H9 (cell line): ENCODE measurements around the gene SSRP1. TPM values are rescaled to one million over a fixed set of nuclear protein-coding genes. Genes with fewer than 3 reads are reported as not detected.

ENCODE experiments used
- DNase-seq: peaks from one replicate; pipeline ENCODE4 v3.0.0-alpha.2; 2017
- H2AFZ ChIP-seq: one replicate; pipeline ENCODE4 v1.6.1; 2013; ENCODE audit warnings: mild to moderate bottlenecking, low read length, control low read depth, moderate library complexity
- H2AK5ac ChIP-seq: 2 replicates; pipeline ENCODE4 v1.6.1; 2013; ENCODE audit warnings: low read length, control low read depth, mixed read lengths; ENCODE audit not compliant: insufficient read length
- H2BK120ac ChIP-seq: one replicate; pipeline ENCODE4 v1.6.1; 2013; ENCODE audit warnings: low read depth, mild to moderate bottlenecking, low read length, control low read depth, inconsistent platforms; ENCODE audit not compliant: poor library complexity, severe bottlenecking
- H2BK12ac ChIP-seq: 2 replicates; pipeline ENCODE4 v1.6.1; 2013; ENCODE audit warnings: low read length, control low read depth, mixed read lengths, low read depth; ENCODE audit not compliant: insufficient read length
- H2BK15ac ChIP-seq: 2 replicates; pipeline ENCODE4 v1.6.1; 2013; ENCODE audit warnings: low read depth, low read length, control low read depth
- H2BK20ac ChIP-seq: one replicate; pipeline ENCODE4 v1.6.1; 2013; ENCODE audit warnings: low read depth, mild to moderate bottlenecking, low read length, control low read depth, inconsistent platforms; ENCODE audit not compliant: poor library complexity, severe bottlenecking
- H2BK5ac ChIP-seq: 2 replicates; pipeline ENCODE4 v1.6.1; 2013; ENCODE audit warnings: low read length, control low read depth, mixed read lengths; ENCODE audit not compliant: insufficient read length
- H3K14ac ChIP-seq: 2 replicates; pipeline ENCODE4 v1.6.1; 2013; ENCODE audit warnings: low read length, control low read depth; ENCODE audit not compliant: insufficient read depth
- H3K18ac ChIP-seq: 2 replicates; pipeline ENCODE4 v1.6.1; 2013; ENCODE audit warnings: low read depth, mild to moderate bottlenecking, mixed read lengths, low read length, control low read depth; ENCODE audit not compliant: insufficient read length
- H3K23ac ChIP-seq: 2 replicates; pipeline ENCODE4 v1.6.1; 2013; ENCODE audit warnings: low read length, control low read depth, mixed read lengths, low read depth; ENCODE audit not compliant: insufficient read length
- H3K23me2 ChIP-seq: 2 replicates; pipeline ENCODE4 v1.6.1; 2013; ENCODE audit warnings: low read depth, mild to moderate bottlenecking, mixed read lengths, low read length, control low read depth; ENCODE audit not compliant: insufficient read length, poor library complexity, severe bottlenecking
- H3K27ac ChIP-seq: 2 replicates; pipeline ENCODE4 v1.5.1; 2013; ENCODE audit warnings: low read length, control low read depth, mixed read lengths, low read depth; ENCODE audit not compliant: insufficient read length
- H3K27me3 ChIP-seq: 2 replicates; pipeline ENCODE4 v1.6.1; 2013; ENCODE audit warnings: low read length, control low read depth, inconsistent platforms; ENCODE audit not compliant: insufficient read depth
- H3K4ac ChIP-seq: 2 replicates; pipeline ENCODE4 v1.6.1; 2013; ENCODE audit warnings: low read depth, mild to moderate bottlenecking, control low read depth, inconsistent platforms, low read length, moderate library complexity
- H3K4me1 ChIP-seq: 2 replicates; pipeline ENCODE4 v1.6.1; 2013; ENCODE audit warnings: low read length, control low read depth, inconsistent platforms; ENCODE audit not compliant: insufficient read depth
- H3K4me2 ChIP-seq: 2 replicates; pipeline ENCODE4 v1.6.1; 2013; ENCODE audit warnings: low read length, control low read depth, mixed read lengths; ENCODE audit not compliant: insufficient read length, insufficient read depth
- H3K56ac ChIP-seq: 2 replicates; pipeline ENCODE4 v1.6.1; 2013; ENCODE audit warnings: low read depth, mild to moderate bottlenecking, mixed read lengths, low read length, control low read depth; ENCODE audit not compliant: insufficient read length
- H3K79me1 ChIP-seq: 2 replicates; pipeline ENCODE4 v1.6.1; 2013; ENCODE audit warnings: low read depth, mild to moderate bottlenecking, moderate library complexity, low read length, control low read depth, inconsistent platforms; ENCODE audit not compliant: insufficient read depth, poor library complexity, severe bottlenecking
- H3K79me2 ChIP-seq: 2 replicates; pipeline ENCODE4 v1.6.1; 2013; ENCODE audit warnings: low read length, control low read depth, inconsistent platforms; ENCODE audit not compliant: insufficient read depth
- H3K9ac ChIP-seq: 2 replicates; pipeline ENCODE4 v1.6.1; 2013; ENCODE audit warnings: low read length, control low read depth, mixed read lengths; ENCODE audit not compliant: insufficient read length; ENCODE audit errors: extremely low read depth
- H3K9me3 ChIP-seq: one replicate; pipeline ENCODE4 v1.6.1; 2013; ENCODE audit warnings: low read depth, low read length, inconsistent platforms; ENCODE audit not compliant: control insufficient read depth
- H3T11ph ChIP-seq: one replicate; pipeline ENCODE4 v1.6.1; 2013; ENCODE audit warnings: mild to moderate bottlenecking, low read length, control low read depth, inconsistent platforms
- H4K20me1 ChIP-seq: one replicate; pipeline ENCODE4 v1.6.1; 2013; ENCODE audit not compliant: control insufficient read depth, insufficient read length, insufficient read depth
- H4K5ac ChIP-seq: 2 replicates; pipeline ENCODE4 v1.6.1; 2013; ENCODE audit warnings: low read depth, mild to moderate bottlenecking, mixed read lengths, low read length, control low read depth; ENCODE audit not compliant: insufficient read length
- H4K8ac ChIP-seq: replicated peaks from 2 replicates; pipeline ENCODE4 v1.6.1; 2013; ENCODE audit warnings: low read length, control low read depth, mixed read lengths, low read depth; ENCODE audit not compliant: insufficient read length
- H4K91ac ChIP-seq: 2 replicates; pipeline ENCODE4 v1.6.1; 2013; ENCODE audit warnings: low read depth, mild to moderate bottlenecking, moderate library complexity, mixed read lengths, low read length, control low read depth; ENCODE audit not compliant: insufficient read length
- H3K27ac Mint-ChIP-seq, 3 experiments: 2 replicates in 2 of 3; 3 replicates in 1 of 3; pipeline ENCODE4 v1.8.0; 2020 to 2021; ENCODE audit warnings: mixed read lengths in 3 of 3, mild to moderate bottlenecking in 1 of 3, moderate library complexity in 1 of 3
- H3K27me3 Mint-ChIP-seq: 2 replicates; pipeline ENCODE4 v1.8.0; 2021; ENCODE audit warnings: low read depth, mild to moderate bottlenecking, moderate library complexity, mixed read lengths
- H3K36me3 Mint-ChIP-seq, 3 experiments: 2 replicates in 2 of 3; 3 replicates in 1 of 3; pipeline ENCODE4 v1.8.0; 2020 to 2021; ENCODE audit warnings: low read depth in 3 of 3, mixed read lengths in 3 of 3; ENCODE audit not compliant: insufficient read depth in 1 of 3
- H3K4me1 Mint-ChIP-seq, 2 experiments: 2 replicates each; pipeline ENCODE4 v1.8.0; 2020; ENCODE audit warnings: mixed read lengths in 2 of 2
- H3K4me3 Mint-ChIP-seq, 2 experiments: 2 replicates in 1 of 2; 3 replicates in 1 of 2; pipeline ENCODE4 v1.8.0; 2020 to 2021; ENCODE audit warnings: mild to moderate bottlenecking in 2 of 2, mixed read lengths in 2 of 2, moderate library complexity in 1 of 2
- H3K9me3 Mint-ChIP-seq, 2 experiments: 2 replicates in 1 of 2; 3 replicates in 1 of 2; pipeline ENCODE4 v1.8.0; 2020; ENCODE audit warnings: mild to moderate bottlenecking in 2 of 2, mixed read lengths in 2 of 2, moderate library complexity in 1 of 2
- CTCF ChIP-seq: fragments of 200-600 bp; sonication (generic); conservative IDR thresholded peaks from 3 replicates; pipeline ENCODE4 v1.8.0; 2021; ENCODE audit warnings: antibody characterized with exemption, mild to moderate bottlenecking
- WGBS: extraction: QIAGEN DNeasy Blood & Tissue Kit; methylation state at CpG from one replicate; pipeline ENCODE4 v1.1.7; 2013; ENCODE audit warnings: missing lambda C conversion rate, low lambda C conversion rate, mixed read lengths; ENCODE audit not compliant: insufficient read length; ENCODE audit errors: extremely low coverage; 5-methylcytosine and 5-hydroxymethylcytosine counted together
- total RNA-seq: library from RNA; stranded (reverse); gene quantifications from 2 replicates; pipeline ENCODE4 v1.2.1, GENCODE V29; 2021

Gene SSRP1
- total RNA-seq, 1 experiment from 2014 or later = 202 TPM

GRCh38 chr11:57353446-57353845 lies 17.8 kb upstream of the SSRP1 start:
- H3K23ac ChIP-seq = no peak overlapping the region
- no peak overlapping the region for H3K4me2 ChIP-seq
- H3K4ac ChIP-seq = no peak overlapping the region
- no peaks in the 10 kb centered on the region for H3K4me1 ChIP-seq
- no peak for TF ChIP-seq CTCF
- Mint-ChIP-seq H3K36me3 (peaks cover 0 to 5% (median 0%) of the 10 kb centered on the region in 3 experiments; a peak in 2 of 7 replicates), H3K4me3 (no peak overlapping the region), H3K27me3 (peaks cover 28% of the 10 kb centered on the region), H3K27ac (peak overlapping the region in 1 of 3 experiments; percentile 9; a peak in 1 of 7 replicates), H3K9me3 (peaks cover 3 to 8% of the 10 kb centered on the region in 2 experiments; a peak in 4 of 5 replicates), H3K4me1 (peaks cover 20 to 30% of the 10 kb centered on the region in 2 experiments)
- H4K8ac ChIP-seq = no peak overlapping the region
- no peak overlapping the region for H2BK5ac ChIP-seq
- H4K20me1 ChIP-seq = no peaks in the 10 kb centered on the region
- no peak overlapping the region for H2BK120ac ChIP-seq
- no peak overlapping the region for H4K91ac ChIP-seq
- no peaks in the 10 kb centered on the region for H3K9me3 ChIP-seq
- H3K79me2 ChIP-seq = no peaks in the 10 kb centered on the region
- H4K5ac ChIP-seq = no peak overlapping the region
- H2BK12ac ChIP-seq = no peak overlapping the region
- peak overlapping the region; percentile 45 for H2AFZ ChIP-seq
- WGBS = no CpG with 5 or more reads among the region's 4 CpGs
- H3K56ac ChIP-seq = no peak overlapping the region
- no peak overlapping the region for H3K14ac ChIP-seq
- H3K9ac ChIP-seq = no peak overlapping the region
- no peak overlapping the region for H2AK5ac ChIP-seq
- no peaks in the 10 kb centered on the region for H3K27me3 ChIP-seq
- no peak overlapping the region for H3K18ac ChIP-seq
- H2BK15ac ChIP-seq = no peak overlapping the region
- DNase-seq = no peak
- H3K23me2 ChIP-seq = peaks cover 5% of the 10 kb centered on the region
- H3K27ac ChIP-seq = no peak overlapping the region
- H3T11ph ChIP-seq = no peak overlapping the region
- no peaks in the 10 kb centered on the region for H3K79me1 ChIP-seq
- H2BK20ac ChIP-seq = no peak overlapping the region
